Naive B cell (primary cell): ENCODE results near the gene VGLL2. TPM values are rescaled to one million over a fixed set of nuclear protein-coding genes. Genes with fewer than 3 reads are reported as not detected.

Experiments
- ATAC-seq, 2 donors: fragments of 150-1000 bp; cut with Tn5 transposase; 2 replicates each; pipeline ENCODE4 v1.10.0; 2021; ENCODE audit warnings: low read depth in 2 of 2, mild to moderate bottlenecking in 2 of 2, moderate library complexity in 2 of 2
- DNase-seq: peaks from one replicate; pipeline ENCODE4 v3.0.0; 2022
- H3K27ac Mint-ChIP-seq, 6 donors: one replicate each; pipeline ENCODE4 v1.8.0; 2020 to 2022; ENCODE audit warnings: mild to moderate bottlenecking in 6 of 6, mixed read lengths in 6 of 6, moderate library complexity in 5 of 6, inconsistent platforms in 2 of 6
- H3K27me3 Mint-ChIP-seq, 3 donors: one replicate each; pipeline ENCODE4 v1.8.0; 2021 to 2022; ENCODE audit warnings: mixed read lengths in 3 of 3, mild to moderate bottlenecking in 1 of 3
- H3K36me3 Mint-ChIP-seq, 2 donors: one replicate each; pipeline ENCODE4 v1.8.0; 2020 to 2022; ENCODE audit warnings: mixed read lengths in 2 of 2, inconsistent platforms in 1 of 2, mild to moderate bottlenecking in 1 of 2
- H3K4me1 Mint-ChIP-seq, 3 donors: one replicate each; pipeline ENCODE4 v1.8.0; 2020 to 2022; ENCODE audit warnings: mixed read lengths in 3 of 3, inconsistent platforms in 1 of 3, mild to moderate bottlenecking in 1 of 3, moderate library complexity in 1 of 3
- H3K4me3 Mint-ChIP-seq, 8 donors: one replicate each; pipeline ENCODE4 v1.8.0; 2020 to 2022; ENCODE audit warnings: mild to moderate bottlenecking in 8 of 8, mixed read lengths in 8 of 8, moderate library complexity in 8 of 8, inconsistent platforms in 2 of 8
- H3K9me3 Mint-ChIP-seq, 7 donors: one replicate each; pipeline ENCODE4 v1.8.0; 2020 to 2022; ENCODE audit warnings: mixed read lengths in 7 of 7, mild to moderate bottlenecking in 5 of 7, inconsistent platforms in 2 of 7, moderate library complexity in 1 of 7
- polyA plus RNA-seq, 6 donors: library from polyadenylated mRNA; unstranded; fragments of 300-500 nt; fragmentation: Illumina TruSeq; gene quantifications; one replicate each; pipeline ENCODE4 v1.2.3, GENCODE V29; 2021; ENCODE audit warnings: low read depth in 6 of 6

Gene VGLL2
- polyA plus RNA-seq, 6 donors from 2014 or later, result not detected

- H3K36me3 Mint-ChIP-seq, result no peaks in the 10 kb centered on the region
- ATAC-seq, result no peak
- peaks cover 13 to 30% (median 15%) of the 10 kb centered on the region in 3 donors for H3K4me1 Mint-ChIP-seq
- no peak for DNase-seq
- H3K27me3 Mint-ChIP-seq, result peaks cover 50 to 61% (median 53%) of the 10 kb centered on the region in 3 donors
- H3K4me3 Mint-ChIP-seq, result no peak overlapping the region
- H3K9me3 Mint-ChIP-seq, result peaks cover 0 to 13% (median 0%) of the 10 kb centered on the region in 7 donors
- no peak overlapping the region for H3K27ac Mint-ChIP-seq
These were observed 2.6 kb upstream of the VGLL2 start for GRCh38 chr6:117262799-117263198.

GRCh38 chr6:117263353-117263927, 1.9 kb upstream of the VGLL2 start:
- Mint-ChIP-seq H3K9me3 (peaks cover 0 to 8% (median 0%) of the 10 kb centered on the region in 7 donors), H3K4me1 (peaks cover 13 to 30% (median 15%) of the 10 kb centered on the region in 3 donors), H3K4me3 (no peak overlapping the region), H3K36me3 (no peaks in the 10 kb centered on the region), H3K27ac (no peak overlapping the region), H3K27me3 (peaks cover 54 to 67% (median 59%) of the 10 kb centered on the region in 3 donors)
- DNase-seq (no peak), ATAC-seq (no peak)

GRCh38 chr6:117264369-117264691, 1.0 kb upstream of the VGLL2 start:
- H3K27ac Mint-ChIP-seq, result no peak overlapping the region
- DNase-seq, result no peak

GRCh38 chr6:117264692-117265409, 507 bp upstream of the VGLL2 start:
- Mint-ChIP-seq H3K9me3 (peaks cover 0 to 6% (median 0%) of the 10 kb centered on the region in 7 donors), H3K4me3 (peak overlapping the region; percentile 30 to 88 (median 73)), H3K27me3 (peaks cover 57 to 81% (median 73%) of the 10 kb centered on the region in 3 donors), H3K27ac (no peak overlapping the region), H3K36me3 (peaks cover 0 to 3% of the 10 kb centered on the region in 2 donors), H3K4me1 (peaks cover 13 to 32% (median 15%) of the 10 kb centered on the region in 3 donors)
- ATAC-seq (no peak), DNase-seq (no peak)

More at GRCh38 chr6:117264369-117264691, 1.0 kb upstream of the VGLL2 start:
- H3K27me3 Mint-ChIP-seq, result peaks cover 59 to 76% (median 68%) of the 10 kb centered on the region in 3 donors
- H3K4me3 Mint-ChIP-seq, result peak overlapping the region; percentile 30 to 88 (median 64)
- no peaks in the 10 kb centered on the region for H3K36me3 Mint-ChIP-seq
- no peak for ATAC-seq
- peaks cover 0 to 7% (median 0%) of the 10 kb centered on the region in 7 donors for H3K9me3 Mint-ChIP-seq
- H3K4me1 Mint-ChIP-seq, result peaks cover 13 to 30% (median 15%) of the 10 kb centered on the region in 3 donors

- Mint-ChIP-seq H3K4me3 (peak overlapping the region in 6 of 8 donors; percentile 4 to 51 (median 40)), H3K27me3 (peaks cover 53 to 79% (median 78%) of the 10 kb centered on the region in 3 donors), H3K27ac (no peak overlapping the region), H3K9me3 (peaks cover 0 to 6% (median 0%) of the 10 kb centered on the region in 7 donors), H3K4me1 (peaks cover 13 to 35% (median 15%) of the 10 kb centered on the region in 3 donors), H3K36me3 (peaks cover 0 to 7% of the 10 kb centered on the region in 2 donors)
- DNase-seq (no peak), ATAC-seq (no peak)
These were observed 1.1 kb downstream of the VGLL2 start for GRCh38 chr6:117266257-117267053.

GRCh38 chr6:117267054-117267347, 1.6 kb downstream of the VGLL2 start:
- no peak for ATAC-seq
- H3K4me3 Mint-ChIP-seq, result peak overlapping the region in 1 of 8 donors; percentile 4

GRCh38 chr6:117267766-117268534, 2.6 kb downstream of the VGLL2 start:
- Mint-ChIP-seq H3K4me1 (peaks cover 13 to 40% (median 15%) of the 10 kb centered on the region in 3 donors), H3K36me3 (peaks cover 0 to 7% of the 10 kb centered on the region in 2 donors), H3K27ac (no peak overlapping the region), H3K27me3 (peaks cover 59 to 81% (median 79%) of the 10 kb centered on the region in 3 donors), H3K9me3 (peaks cover 0 to 4% (median 0%) of the 10 kb centered on the region in 7 donors), H3K4me3 (peak overlapping the region in 1 of 8 donors; percentile 11)
- no peak for ATAC-seq
- DNase-seq, result no peak

More at GRCh38 chr6:117267054-117267347, 1.6 kb downstream of the VGLL2 start:
- Mint-ChIP-seq H3K27ac (no peak overlapping the region), H3K36me3 (peaks cover 0 to 7% of the 10 kb centered on the region in 2 donors), H3K9me3 (peaks cover 0 to 6% (median 0%) of the 10 kb centered on the region in 7 donors), H3K27me3 (peaks cover 54 to 77% (median 76%) of the 10 kb centered on the region in 3 donors), H3K4me1 (peaks cover 13 to 36% (median 15%) of the 10 kb centered on the region in 3 donors)
- no peak for DNase-seq

- Mint-ChIP-seq H3K4me1 (peaks cover 13 to 40% (median 15%) of the 10 kb centered on the region in 3 donors), H3K27ac (no peak overlapping the region), H3K4me3 (no peak overlapping the region), H3K27me3 (peaks cover 66 to 81% (median 80%) of the 10 kb centered on the region in 3 donors), H3K36me3 (peaks cover 0 to 7% of the 10 kb centered on the region in 2 donors), H3K9me3 (peaks cover 0 to 4% (median 0%) of the 10 kb centered on the region in 7 donors)
- no peak for ATAC-seq
- DNase-seq, result no peak
These were observed 3.6 kb downstream of the VGLL2 start for GRCh38 chr6:117268924-117269323.

GRCh38 chr6:117269638-117270054, 4.3 kb downstream of the VGLL2 start:
- H3K27me3 Mint-ChIP-seq, result peaks cover 66 to 81% (median 80%) of the 10 kb centered on the region in 3 donors
- H3K9me3 Mint-ChIP-seq, result peaks cover 0 to 4% (median 0%) of the 10 kb centered on the region in 7 donors
- H3K27ac Mint-ChIP-seq, result no peak overlapping the region
- ATAC-seq (no peak), DNase-seq (no peak)
- peak overlapping the region in 1 of 8 donors; percentile 57 for H3K4me3 Mint-ChIP-seq
- peaks cover 0 to 7% of the 10 kb centered on the region in 2 donors for H3K36me3 Mint-ChIP-seq
- H3K4me1 Mint-ChIP-seq, result peaks cover 7 to 33% (median 8%) of the 10 kb centered on the region in 3 donors

GRCh38 chr6:117270055-117270842, 4.9 kb downstream of the VGLL2 start:
- DNase-seq (no peak), ATAC-seq (no peak)
- Mint-ChIP-seq H3K4me1 (peaks cover under 1 to 27% (median 2%) of the 10 kb centered on the region in 3 donors), H3K9me3 (peaks cover 0 to 4% (median 0%) of the 10 kb centered on the region in 7 donors), H3K4me3 (peak overlapping the region in 1 of 8 donors; percentile 57), H3K27me3 (peaks cover 61 to 81% (median 80%) of the 10 kb centered on the region in 3 donors), H3K27ac (no peak overlapping the region), H3K36me3 (peaks cover 0 to 7% of the 10 kb centered on the region in 2 donors)

GRCh38 chr6:117270843-117271507, 5.6 kb downstream of the VGLL2 start:
- no peak for ATAC-seq
- Mint-ChIP-seq H3K4me3 (no peak overlapping the region), H3K27ac (no peak overlapping the region), H3K4me1 (peaks cover 0 to 22% (median 0%) of the 10 kb centered on the region in 3 donors), H3K27me3 (peaks cover 66 to 85% (median 84%) of the 10 kb centered on the region in 3 donors), H3K9me3 (peaks cover 0 to 4% (median 0%) of the 10 kb centered on the region in 7 donors), H3K36me3 (peaks cover 0 to 7% of the 10 kb centered on the region in 2 donors)
- DNase-seq, result no peak
